HG02870 (cell line): Measurements from ENCODE around the gene ATP6V1G3.
A peak's percentile ranks its signal among the peaks of the same experiment; 100 is the strongest.
"Not testable (repeated sequence)": the region's sequence is repeated elsewhere in the genome, so short reads cannot be mapped to it uniquely, and the experiment has no call there.

Source experiments
- ATAC-seq: cut with Tn5 transposase; IDR thresholded peaks from one replicate; pipeline ENCODE4 v1.9.1; 2021; ENCODE audit warnings: mild to moderate bottlenecking, moderate library complexity; ENCODE audit not compliant: unreplicated experiment

ATP6V1G3 gene

DNA sequence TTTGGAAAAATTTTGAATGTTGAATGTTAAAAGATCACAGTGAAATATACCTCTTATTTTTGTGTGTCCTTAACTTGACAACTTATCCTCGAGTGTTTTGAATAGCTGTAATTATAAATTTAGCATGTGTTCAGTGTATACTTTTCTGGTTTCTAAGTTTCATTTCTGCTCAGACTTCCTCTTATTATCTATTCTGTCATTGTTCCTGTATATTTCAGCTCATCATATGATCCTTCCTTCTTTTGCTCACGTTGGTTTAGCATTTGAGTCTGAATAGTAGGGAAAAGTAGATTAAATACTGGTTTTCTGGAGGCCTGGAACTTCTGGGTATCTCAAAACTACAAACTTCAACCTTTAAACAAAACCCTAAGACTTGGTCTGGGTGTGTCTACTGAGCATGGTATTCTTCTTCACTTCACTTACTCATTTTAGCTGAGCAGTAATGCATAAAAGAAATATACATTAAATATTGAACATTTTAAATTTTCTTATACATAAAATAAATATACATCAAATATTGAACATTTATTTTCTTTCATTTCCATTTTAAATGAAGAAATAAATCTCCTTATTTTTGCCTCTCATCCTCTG lies 3.3 kb upstream of the ATP6V1G3 start:
- peak; percentile 84 for ATAC-seq

DNA sequence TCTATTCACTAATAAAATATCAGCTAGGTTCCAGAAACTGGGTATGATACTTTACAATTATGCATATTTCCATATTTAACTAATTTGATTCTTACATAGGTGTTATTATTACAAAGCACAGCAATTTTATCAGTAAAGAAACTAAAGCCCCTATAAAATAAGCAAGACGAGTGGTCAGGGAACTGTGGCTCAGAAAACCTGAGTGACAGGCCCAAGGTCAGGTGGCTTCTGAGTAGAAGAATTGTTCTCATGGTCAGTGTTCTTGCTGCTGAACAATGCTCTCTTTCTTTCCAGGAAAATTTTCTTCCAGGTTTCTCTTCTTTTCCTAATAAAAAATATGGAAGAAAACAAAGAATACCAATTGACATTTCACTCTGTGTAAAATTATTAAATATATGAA lies 2.2 kb upstream of the ATP6V1G3 start:
- ATAC-seq = no peak

DNA sequence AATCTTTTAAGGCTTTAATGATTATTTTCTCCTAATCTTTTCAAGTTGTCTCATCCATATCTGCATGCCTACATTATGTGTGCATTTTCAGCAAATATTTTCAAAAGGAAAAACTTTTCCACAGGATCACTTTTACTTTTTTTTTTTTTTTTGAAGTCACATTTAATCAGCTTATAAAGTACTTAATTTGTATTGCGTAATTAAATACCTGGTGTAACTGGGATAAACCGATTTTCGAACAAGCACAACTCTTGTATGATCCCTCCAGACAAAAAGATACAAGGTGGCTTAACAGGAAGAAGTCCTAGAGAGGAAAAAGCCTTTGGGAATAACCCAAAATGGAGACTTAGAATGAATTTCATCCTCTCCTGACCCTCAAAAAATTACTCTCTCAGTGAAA lies 1.3 kb upstream of the ATP6V1G3 start:
- no peak for ATAC-seq

DNA sequence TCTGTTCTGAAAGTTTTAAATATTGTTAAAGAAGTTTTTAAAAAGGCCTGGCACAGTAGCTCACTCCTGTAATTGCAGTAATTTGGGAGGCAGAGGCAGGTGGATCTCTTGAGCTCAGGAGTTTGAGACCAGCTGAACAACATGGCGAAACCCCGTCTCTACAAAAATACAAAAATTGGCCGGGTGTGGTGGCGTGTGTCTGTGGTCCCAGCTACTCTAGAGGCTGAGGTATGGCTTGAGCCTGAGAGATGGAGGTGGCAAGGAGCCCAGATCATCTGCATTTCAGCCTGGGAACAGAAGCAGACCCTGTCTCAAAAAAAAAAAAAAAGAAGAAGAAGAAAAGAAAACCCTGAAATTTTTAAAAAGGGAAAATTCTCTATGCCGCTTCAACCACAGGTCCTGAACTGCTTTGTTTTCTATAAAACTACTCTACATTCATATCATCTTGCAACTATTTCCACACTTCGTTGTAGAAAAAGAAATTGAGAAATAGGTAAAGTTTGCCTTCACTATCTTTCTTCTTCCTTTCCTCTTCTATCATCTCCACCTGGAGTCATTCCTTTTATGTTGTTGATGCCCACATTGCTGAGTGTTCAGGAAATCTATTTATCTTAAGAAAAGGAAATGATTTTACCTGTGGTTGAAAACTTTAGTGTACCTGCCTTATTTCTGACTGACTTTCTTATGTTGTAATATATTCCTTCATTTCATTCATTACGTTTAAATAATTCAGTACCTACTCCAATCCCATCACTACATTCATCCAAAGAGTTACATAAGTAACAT lies 1.7 kb downstream of the ATP6V1G3 start:
- no peak for ATAC-seq

DNA sequence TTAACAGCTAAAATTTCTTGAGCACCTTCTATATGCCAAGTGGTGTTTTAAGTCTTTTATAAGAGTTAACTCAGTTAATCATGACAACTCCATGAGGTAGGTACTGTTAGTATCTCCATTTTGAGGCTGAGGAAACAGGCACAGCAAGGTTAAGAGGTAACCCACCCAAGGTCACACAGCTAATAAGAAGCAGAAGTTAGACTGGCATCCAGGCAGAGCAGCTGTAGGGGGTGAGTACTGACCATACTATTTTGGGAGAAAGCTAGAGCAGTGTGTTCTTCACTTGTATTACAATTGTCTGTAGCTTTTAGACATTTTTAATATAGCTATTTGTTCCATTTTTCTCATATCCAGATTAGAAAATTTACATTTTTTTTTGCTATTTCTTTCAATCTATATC lies 4.8 kb downstream of the ATP6V1G3 start:
- ATAC-seq = no peak

DNA sequence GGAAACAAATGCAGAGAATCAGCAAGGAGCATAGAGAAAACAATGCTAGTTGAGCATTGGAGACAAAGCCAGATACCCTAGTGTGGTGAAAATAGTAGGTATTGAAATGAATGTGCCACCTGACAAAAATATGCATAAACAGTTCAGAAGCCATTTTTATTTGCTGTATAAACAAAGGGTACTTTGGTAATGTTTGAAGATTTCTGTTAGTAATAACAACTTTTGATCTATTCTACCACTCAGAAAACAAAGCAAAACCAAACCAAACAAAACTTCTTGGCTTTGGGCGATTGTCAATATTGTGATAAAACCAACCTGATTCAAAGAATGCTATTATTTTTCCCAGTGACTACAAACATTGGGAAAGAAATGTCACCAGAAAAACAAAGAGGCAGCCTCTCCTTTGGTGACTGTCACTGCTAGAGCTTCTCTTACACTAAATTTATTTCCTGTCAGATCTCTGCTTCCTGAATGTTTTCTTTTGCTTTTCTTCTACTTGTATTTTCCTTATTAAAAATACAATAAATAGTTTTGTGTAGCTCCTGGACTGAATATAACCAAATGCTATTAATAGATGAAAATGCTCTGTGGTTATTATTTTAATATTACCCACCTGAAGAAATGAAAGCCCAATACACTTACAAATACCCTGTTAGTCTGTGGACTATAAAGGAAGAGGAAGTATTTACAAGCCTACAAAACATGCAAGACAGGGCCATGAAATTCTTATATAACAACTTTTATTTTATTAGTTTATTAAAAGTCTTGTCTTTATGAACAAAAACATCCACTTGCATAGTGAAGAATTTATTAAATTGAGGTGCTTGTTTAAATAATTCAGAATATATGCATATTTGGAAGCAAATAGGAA lies 5.7 kb downstream of the ATP6V1G3 start:
- ATAC-seq = no peak

DNA sequence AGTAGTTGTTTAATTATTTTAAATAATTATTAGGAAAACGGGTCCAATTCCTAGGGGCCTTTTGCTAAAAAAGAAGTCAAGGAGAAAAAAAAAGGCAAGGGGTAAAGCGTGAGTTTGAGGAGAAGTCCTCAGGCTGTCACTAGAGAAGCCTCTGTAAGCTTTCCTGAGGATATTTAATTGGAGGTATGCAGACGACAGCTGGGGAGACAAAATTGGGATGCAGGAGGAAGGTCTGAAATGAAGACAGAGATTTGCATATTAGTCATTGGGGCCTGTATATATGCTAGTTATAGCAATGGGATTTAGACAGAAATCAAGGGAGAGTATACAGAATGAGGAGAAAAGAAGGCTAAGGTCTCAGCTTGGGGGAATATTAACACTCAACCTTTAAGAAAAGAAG lies 8.6 kb downstream of the ATP6V1G3 start:
- no peak for ATAC-seq

DNA sequence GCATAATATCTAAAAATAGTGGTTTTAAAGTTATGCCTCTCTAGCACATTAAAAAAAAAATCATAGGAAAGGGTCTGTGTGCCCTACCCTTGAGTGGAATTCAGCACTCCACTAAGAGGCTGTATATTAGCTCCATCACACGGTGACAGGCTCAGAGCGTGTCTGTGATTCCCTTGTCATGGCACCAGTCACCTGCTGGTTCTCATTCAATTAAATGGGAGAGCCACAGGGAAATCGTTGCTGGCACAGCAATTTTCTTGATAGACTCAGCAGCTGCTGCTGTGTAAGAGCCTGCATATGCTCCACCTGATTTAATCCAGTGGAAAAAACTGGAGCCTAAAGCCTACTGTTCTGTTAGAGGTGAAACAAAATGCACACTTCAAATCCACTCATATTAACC lies 9.5 kb downstream of the ATP6V1G3 start:
- no peak for ATAC-seq

DNA sequence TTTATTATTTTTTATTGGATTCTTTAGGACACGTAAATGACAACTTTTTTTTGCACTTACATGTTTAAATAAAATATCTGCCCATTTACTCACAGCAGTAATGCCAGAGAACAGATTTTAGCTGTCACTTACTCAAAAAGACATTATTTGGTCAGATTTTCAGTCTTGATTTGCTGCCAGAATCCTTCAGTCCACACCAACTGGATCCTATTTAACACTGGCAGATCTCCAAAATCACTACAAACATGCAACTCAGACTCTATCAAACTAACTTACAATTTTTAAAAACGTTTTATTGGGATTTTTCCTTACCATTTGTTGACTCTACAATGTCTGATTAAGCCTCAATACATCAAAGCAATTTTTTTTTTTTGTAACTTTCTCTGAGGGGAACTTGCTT lies 11.1 kb downstream of the ATP6V1G3 start:
- no peak for ATAC-seq

DNA sequence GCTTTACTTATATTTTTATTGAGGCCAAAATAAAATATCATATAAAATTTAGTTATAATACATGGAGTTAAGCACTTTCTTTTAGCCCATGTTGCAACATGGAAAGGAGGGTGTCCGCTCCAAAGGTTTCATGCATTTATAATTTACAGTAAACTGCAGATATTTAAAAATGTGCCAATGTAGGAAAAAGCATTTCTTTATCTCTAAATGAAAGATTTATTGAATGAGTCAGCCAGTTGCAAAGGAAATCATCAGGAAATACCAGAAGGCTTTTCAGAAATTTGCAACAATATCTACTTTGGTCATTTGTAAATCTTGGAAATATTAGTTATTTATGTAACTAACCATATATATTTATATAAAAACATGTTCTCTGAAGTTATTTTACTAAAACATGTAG lies 12.1 kb downstream of the ATP6V1G3 start:
- no peak for ATAC-seq

DNA sequence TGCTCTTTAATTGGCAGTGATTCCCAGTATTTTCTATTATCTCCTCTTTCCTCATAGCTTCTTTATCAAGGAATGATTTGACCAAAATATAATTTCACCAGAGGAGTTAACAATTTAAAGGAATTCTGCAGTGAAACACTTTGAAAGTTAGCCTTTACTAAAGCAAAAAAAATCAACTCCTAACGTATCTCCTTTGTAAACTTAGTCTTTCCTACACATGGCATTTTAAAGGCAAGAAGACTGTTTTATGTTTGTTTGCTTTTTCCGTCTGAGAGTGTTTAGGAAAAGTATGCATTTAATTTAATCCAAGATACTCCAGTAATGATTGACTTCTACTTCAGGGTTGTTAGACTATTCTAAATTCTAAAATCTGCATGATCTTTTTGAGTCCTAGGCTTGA lies 15.9 kb downstream of the ATP6V1G3 start:
- no peak for ATAC-seq

DNA sequence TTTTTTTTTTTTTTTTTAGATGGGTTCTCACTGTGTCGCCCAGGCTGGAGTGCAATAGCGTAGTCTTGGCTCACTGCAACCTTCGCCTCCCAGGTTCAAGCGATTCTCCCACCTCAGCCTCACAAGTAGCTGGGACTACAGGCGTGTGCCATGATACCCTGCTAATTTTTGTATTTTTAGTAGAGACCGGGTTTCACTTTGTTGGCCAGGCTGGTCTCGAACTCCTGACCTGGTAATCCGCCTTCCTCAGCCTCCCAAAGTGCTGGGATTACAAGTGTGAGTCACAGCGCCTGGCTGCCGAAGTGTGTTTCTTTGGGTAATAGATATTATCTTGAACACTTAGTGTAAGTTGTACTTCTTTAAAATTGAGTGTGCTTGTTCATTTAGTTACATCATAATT lies 16.4 kb downstream of the ATP6V1G3 start:
- ATAC-seq = not testable (repeated sequence)

DNA sequence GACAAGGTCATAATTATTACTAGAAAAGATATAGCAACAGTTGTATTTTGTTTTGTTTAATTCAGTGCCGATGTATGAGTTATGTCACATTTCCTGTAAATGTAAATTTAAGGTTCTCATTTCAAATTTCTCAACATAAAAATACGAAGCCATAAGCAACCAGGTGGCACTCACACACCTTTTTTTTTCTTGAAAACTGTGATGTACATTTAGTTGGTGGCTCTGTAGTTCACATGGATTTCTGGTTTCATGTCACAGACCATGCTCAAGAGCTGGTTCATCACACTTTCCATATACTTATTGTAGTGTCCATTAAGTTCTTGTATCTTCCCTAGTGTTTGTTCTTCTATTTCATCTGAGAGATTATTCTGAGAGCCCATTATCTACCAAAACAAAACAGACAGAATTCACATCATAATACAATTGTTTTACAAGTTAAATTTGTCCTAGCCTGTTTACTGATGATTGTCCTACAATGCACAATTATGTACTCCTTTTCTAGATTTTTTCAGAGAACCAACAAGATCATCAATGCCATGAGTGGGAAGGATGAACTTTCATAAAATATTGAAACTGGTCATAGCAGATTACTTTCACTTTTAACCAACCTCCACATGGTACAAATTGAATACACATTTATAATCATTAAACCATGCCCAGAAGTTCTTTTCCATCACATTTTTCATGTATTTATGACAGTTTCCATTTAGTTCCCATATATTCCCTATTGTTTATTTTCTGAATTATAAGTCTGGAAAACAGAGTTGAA lies 17.1 kb downstream of the ATP6V1G3 start:
- no peak for ATAC-seq

DNA sequence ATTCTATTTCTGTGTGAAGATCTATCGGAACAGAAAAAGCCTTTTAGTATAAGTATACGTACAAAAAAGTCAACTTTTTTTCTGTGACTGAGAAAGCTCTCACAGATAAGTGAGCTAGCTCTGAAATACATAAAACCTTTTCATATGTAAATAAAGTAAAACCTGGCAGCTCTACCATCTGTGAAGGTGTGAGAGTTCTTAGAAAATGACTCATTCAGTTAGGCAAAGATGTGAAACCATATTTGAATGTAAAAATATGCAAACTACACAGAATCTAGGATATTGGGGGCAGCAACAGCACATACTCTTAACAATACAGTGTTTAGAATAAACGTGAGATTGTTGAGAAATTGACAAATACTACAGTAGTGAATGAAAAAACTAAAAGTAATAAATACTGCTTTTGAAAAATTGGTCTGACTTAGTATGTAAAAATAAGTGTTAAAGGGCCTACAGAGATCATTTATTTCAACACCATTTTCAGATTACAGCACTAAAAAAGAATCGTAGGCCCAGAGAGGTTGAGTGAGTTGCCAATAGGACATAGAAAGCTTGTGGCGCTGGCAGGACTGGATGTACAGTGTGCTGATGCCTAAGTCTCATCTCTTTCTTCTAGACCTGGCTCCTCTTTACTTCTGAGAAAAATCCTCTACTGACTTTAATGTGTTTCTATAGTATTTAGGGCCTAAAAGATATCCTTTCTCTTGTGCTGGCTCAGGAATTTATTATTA lies 19.8 kb downstream of the ATP6V1G3 start:
- peak; percentile 85 for ATAC-seq

DNA sequence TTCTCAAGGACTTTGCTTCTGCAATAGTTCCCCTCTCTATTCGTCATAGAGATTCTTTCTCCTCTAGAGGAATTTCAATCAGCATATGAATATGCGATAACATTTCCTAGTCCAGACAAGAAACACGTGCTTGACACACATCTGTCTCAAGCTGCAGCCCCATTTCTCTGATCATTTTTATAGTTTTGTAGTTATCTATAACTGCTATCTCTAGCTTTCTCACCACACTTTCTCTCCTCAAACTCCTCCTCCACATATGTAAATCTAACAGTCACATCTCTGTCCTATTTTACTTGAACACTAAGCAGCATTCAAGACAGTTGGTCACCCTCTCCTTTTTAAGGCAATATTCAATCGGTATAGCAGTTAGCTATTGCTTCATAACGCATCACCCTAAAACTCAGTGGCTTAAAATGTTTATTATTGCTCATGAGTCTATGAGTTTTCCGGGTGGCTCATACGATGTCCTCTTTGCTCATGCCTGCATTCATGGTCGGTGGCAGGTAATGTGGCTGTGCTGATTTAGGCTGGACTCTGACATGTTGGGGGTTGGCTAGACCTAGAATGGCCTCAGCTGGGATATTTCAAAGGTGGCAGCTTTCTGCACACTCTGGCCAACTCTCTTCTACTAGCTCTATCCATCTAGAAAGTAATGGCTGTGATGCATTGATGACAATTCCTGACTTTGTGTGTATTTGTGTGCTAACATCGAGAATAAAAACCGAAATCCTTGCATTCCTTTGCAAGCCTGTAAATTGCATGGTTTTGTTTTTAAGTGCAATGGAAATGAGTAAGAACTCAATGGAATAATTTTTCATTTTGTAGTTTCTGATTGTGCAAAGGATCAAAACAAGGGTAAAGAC lies 20.6 kb downstream of the ATP6V1G3 start:
- peak; percentile 5 for ATAC-seq

DNA sequence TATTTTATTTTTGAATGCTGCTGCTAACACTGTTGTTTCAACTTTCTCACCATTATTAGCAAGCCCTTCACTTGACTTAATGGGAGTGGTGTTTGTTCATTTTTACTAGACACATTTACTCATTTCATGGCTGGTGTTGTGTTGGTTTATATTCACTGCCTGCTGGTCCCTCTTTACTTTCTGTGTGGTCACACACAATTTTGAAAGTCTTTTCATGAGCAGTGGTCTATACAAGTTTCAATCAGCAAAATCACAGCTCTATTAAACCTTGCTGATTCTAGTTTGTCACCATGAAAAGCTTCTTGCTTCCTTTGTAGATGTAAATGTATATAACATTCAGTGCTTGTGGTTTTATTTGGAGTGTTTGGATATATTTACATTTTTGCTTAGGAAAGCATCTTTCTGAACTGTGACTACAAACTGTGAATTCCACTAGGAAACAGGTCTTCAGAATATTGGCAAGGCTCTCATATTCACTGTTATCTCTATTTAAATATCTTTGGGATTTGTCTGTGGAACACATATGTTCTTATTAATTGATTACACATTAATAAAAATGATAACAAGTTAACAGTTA lies 22.8 kb downstream of the ATP6V1G3 start:
- no peak for ATAC-seq

DNA sequence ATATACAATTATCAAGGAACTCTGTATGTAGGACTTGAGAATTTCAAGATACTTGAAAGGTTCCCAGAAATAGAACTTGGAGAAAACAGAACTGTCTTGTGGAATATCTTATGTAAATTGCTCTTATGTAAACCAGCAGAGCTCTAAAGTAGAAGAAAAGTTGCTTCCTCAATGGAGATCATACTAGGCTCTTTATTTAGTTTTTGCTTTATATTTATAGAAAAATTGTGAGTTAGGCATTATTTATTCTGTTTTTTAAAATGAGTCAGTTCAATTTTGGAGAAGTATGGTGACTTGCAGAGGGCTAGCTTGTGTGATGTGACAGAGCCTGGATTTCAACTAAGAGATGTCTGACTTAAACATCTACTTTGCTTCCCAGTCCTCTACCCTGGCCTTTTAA lies 40.4 kb downstream of the ATP6V1G3 start:
- ATAC-seq = no peak

DNA sequence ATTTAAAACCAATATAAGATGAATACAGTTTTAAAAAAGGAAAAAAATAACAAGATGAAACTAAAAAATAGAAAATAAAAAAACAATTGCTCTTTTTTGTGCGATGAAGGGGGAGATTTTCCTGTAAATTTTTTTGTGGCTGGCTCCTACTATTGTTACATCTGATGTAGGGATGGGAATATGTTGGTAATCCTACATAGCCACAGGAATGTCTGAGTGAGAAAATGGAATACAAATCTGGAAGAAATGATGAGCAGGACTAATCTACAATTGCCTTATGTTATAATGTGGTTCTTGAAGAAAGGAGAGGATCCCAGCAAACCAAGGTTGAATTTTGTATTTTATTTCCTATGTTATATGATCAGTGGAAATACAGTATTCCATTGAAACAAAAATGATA lies 40.9 kb downstream of the ATP6V1G3 start:
- no peak for ATAC-seq

DNA sequence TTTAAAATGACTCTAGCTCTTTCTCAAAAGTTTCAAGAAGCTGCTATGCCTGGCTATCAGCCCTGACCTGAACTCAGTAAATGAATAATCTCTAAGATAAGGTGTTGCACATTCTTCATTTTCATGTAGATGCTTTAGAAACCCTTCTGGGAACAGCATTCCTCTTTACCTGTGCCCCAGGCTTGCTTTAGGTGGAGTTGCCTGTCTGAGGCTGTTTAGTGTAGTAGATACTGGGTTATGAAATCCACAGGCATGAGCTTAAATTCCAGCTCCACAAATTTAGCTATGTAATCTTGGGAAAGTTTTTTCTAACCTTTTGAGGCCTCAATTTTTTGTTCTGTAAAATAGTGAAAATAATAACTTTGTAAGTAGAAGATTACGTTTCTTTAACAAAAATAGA lies 41.6 kb downstream of the ATP6V1G3 start:
- no peak for ATAC-seq
